ENCODE measurements around the gene SNAP47.

The SNAP47 gene

GRCh38 chr1:227756172-227756959 is 21.1 kb downstream of the SNAP47 start:
- no peak overlapping the region for H3K27ac ChIP-seq
- no peak for TF ChIP-seq CTCF (conservative IDR thresholded peaks at IDR 0.05)

- no peak for TF ChIP-seq CTCF (conservative IDR thresholded peaks at IDR 0.05)
- no peak overlapping the region for H3K27ac ChIP-seq
Measured at GRCh38 chr1:227757781-227758180, 22.5 kb downstream of the SNAP47 start.

GRCh38 chr1:227758366-227758765 is 23.1 kb downstream of the SNAP47 start:
- TF ChIP-seq CTCF (conservative IDR thresholded peaks at IDR 0.05): no peak
- no peak overlapping the region for H3K27ac ChIP-seq

GRCh38 chr1:227759341-227760300 is 24.4 kb downstream of the SNAP47 start:
- TF ChIP-seq CTCF (conservative IDR thresholded peaks at IDR 0.05): no peak
- no peak overlapping the region for H3K27ac ChIP-seq

GRCh38 chr1:227760377-227760776 is 25.1 kb downstream of the SNAP47 start:
- no peak for TF ChIP-seq CTCF (conservative IDR thresholded peaks at IDR 0.05)

GRCh38 chr1:227761621-227762230 is 26.5 kb downstream of the SNAP47 start:
- no peak for TF ChIP-seq CTCF (conservative IDR thresholded peaks at IDR 0.05)
- H3K27ac ChIP-seq: no peak overlapping the region

More at GRCh38 chr1:227760377-227760776, 25.1 kb downstream of the SNAP47 start:
- no peak overlapping the region for H3K27ac ChIP-seq
